NT2/D1 (cell line): ENCODE measurements around the gene PRDM15.

Experiments used
- DNase-seq: peaks from one replicate; pipeline ENCODE4 v3.0.0-alpha.2; 2011; ENCODE audit warnings: low read depth, low spot score
- H3K27me3 ChIP-seq: 2 replicates; pipeline ENCODE4 v1.6.0; 2011; ENCODE audit warnings: mild to moderate bottlenecking; ENCODE audit not compliant: insufficient read length, insufficient read depth
- H3K36me3 ChIP-seq: 2 replicates; pipeline ENCODE4 v1.6.1; 2011; ENCODE audit warnings: mild to moderate bottlenecking, low read length, mixed read lengths; ENCODE audit not compliant: insufficient read depth, insufficient read length
- H3K4me1 ChIP-seq: 2 replicates; pipeline ENCODE4 v1.5.1; 2011; ENCODE audit not compliant: insufficient read depth, insufficient read length
- H3K4me3 ChIP-seq: 2 replicates; pipeline ENCODE4 v1.5.1; 2011; ENCODE audit warnings: low read depth; ENCODE audit not compliant: insufficient read length
- H3K9ac ChIP-seq: 2 replicates; pipeline ENCODE4 v1.6.0; 2011; ENCODE audit warnings: low read depth; ENCODE audit not compliant: insufficient read length
- H3K9me3 ChIP-seq: 2 replicates; pipeline ENCODE4 v1.5.1; 2011; ENCODE audit warnings: mild to moderate bottlenecking, low read length; ENCODE audit not compliant: insufficient read depth
- SUZ12 ChIP-seq: IDR thresholded peaks from 2 replicates; pipeline ENCODE4 v1.6.1; 2011; ENCODE audit not compliant: insufficient read length, insufficient read depth; ENCODE audit errors: extremely low read depth
- YY1 ChIP-seq: IDR thresholded peaks from 2 replicates; pipeline ENCODE4 v1.6.1; 2011; ENCODE audit not compliant: insufficient read length, insufficient read depth
- ZNF274 ChIP-seq: IDR thresholded peaks from 2 replicates; pipeline ENCODE4 v1.6.1; 2011; ENCODE audit warnings: mild to moderate bottlenecking, low read depth, low read length

PRDM15 gene

DNA sequence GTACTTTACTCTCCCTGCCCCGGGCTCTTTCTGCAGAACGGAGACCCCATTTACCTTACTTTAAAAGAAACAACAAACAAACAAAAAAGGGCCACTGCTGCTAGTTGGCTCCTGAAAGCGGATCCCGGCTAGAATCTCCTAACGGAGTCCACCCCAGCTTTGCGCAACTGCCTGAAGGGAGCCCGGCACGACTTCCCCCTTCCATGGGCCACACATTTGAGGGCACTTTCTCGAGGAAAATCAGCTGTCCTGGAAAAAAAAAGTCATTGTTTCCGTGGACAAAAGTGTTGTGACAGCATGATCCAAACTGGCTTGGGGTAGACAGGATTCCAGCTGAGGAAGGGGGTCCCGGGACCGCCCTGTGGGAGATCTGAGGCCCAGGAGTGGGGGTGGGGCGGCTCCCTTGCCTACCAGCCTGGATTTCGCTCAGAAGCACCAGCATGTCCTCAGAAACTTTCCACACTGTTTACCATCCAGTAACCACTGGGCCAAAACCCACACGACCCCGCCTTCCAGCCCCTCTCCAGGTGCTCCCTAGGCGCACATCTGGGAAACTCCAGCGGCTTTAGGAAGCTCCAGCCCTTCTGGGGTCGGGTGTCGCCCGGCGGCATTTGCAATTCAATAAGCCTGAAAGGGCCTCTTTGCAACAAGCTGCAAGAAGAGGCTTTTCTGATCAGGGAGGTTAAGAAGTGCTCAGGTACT, 117.1 kb downstream of the PRDM15 start:
- peaks cover 56% of the 10 kb centered on the region for H3K27me3 ChIP-seq
- TF ChIP-seq SUZ12: no peak
- no peak for TF ChIP-seq ZNF274
- no peak for TF ChIP-seq YY1
- H3K4me1 ChIP-seq: peaks cover 35% of the 10 kb centered on the region
- H3K9ac ChIP-seq: peak overlapping the region; percentile 52
- peak overlapping the region; percentile 32 for H3K4me3 ChIP-seq
- no peaks in the 10 kb centered on the region for H3K9me3 ChIP-seq
- H3K36me3 ChIP-seq: no peaks in the 10 kb centered on the region
- DNase-seq: peak; percentile 89

- no peak for TF ChIP-seq YY1
- no peak for TF ChIP-seq SUZ12
- no peak for TF ChIP-seq ZNF274
- peaks cover 6% of the 10 kb centered on the region for H3K36me3 ChIP-seq
- no peaks in the 10 kb centered on the region for H3K9me3 ChIP-seq
- H3K4me3 ChIP-seq: peak overlapping the region; percentile 32
- peaks cover 49% of the 10 kb centered on the region for H3K27me3 ChIP-seq
- peak overlapping the region; percentile 76 for H3K9ac ChIP-seq
- DNase-seq: no peak
- H3K4me1 ChIP-seq: peaks cover 35% of the 10 kb centered on the region
These were observed 117.8 kb downstream of the PRDM15 start for GRCh38 chr21:41761211-41761933.

GRCh38 chr21:41760411-41760810, 118.7 kb downstream of the PRDM15 start:
- TF ChIP-seq YY1: no peak
- TF ChIP-seq SUZ12: no peak
- TF ChIP-seq ZNF274: no peak
- no peaks in the 10 kb centered on the region for H3K9me3 ChIP-seq
- DNase-seq: no peak
- peaks cover 40% of the 10 kb centered on the region for H3K27me3 ChIP-seq
- H3K4me1 ChIP-seq: peaks cover 32% of the 10 kb centered on the region
- H3K9ac ChIP-seq: peak overlapping the region; percentile 13
- H3K36me3 ChIP-seq: peaks cover 14% of the 10 kb centered on the region
- H3K4me3 ChIP-seq: no peak overlapping the region

GRCh38 chr21:41759926-41760325, 119.2 kb downstream of the PRDM15 start:
- Histone ChIP-seq H3K36me3 (peaks cover 14% of the 10 kb centered on the region), H3K9me3 (no peaks in the 10 kb centered on the region), H3K4me1 (peaks cover 32% of the 10 kb centered on the region), H3K4me3 (no peak overlapping the region), H3K27me3 (peaks cover 35% of the 10 kb centered on the region), H3K9ac (no peak overlapping the region)
- TF ChIP-seq YY1: no peak
- no peak for TF ChIP-seq SUZ12
- TF ChIP-seq ZNF274: no peak
- no peak for DNase-seq

- Histone ChIP-seq H3K9ac (peak overlapping the region; percentile 9), H3K27me3 (peaks cover 29% of the 10 kb centered on the region), H3K9me3 (no peaks in the 10 kb centered on the region), H3K36me3 (peaks cover 14% of the 10 kb centered on the region), H3K4me3 (no peak overlapping the region), H3K4me1 (peaks cover 37% of the 10 kb centered on the region)
- TF ChIP-seq ZNF274 (no peak), SUZ12 (no peak)
- no peak for DNase-seq
These were observed 119.8 kb downstream of the PRDM15 start for GRCh38 chr21:41759214-41759840.

DNA sequence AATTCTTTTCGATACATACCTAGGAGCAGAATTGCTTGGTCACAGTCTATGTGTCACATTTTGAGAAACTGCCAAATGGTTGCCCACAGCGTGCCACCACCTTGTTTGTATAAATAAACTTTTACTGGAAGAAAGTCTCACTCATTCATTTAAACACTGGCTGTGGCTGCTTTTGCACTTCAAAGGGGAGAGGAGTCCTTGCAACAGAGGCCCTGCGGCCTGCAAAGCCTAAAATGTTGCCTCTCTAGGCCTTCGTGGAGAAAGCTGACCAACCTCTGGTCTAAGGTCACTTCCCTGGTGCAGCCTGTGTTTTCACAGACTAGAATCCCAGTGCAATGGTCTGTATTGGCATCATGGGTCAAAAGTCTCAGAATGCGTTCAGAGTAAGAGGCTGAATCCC, 120.6 kb downstream of the PRDM15 start:
- H3K9ac ChIP-seq: no peak overlapping the region
- peaks cover 21% of the 10 kb centered on the region for H3K27me3 ChIP-seq
- peaks cover 14% of the 10 kb centered on the region for H3K36me3 ChIP-seq
- no peak overlapping the region for H3K4me3 ChIP-seq
- H3K4me1 ChIP-seq: peaks cover 35% of the 10 kb centered on the region
- H3K9me3 ChIP-seq: no peaks in the 10 kb centered on the region
- TF ChIP-seq ZNF274 (no peak), SUZ12 (no peak), YY1 (no peak)
- no peak for DNase-seq
